ENCODE results near the gene PRRT4. TPM values are rescaled to one million over a fixed set of nuclear protein-coding genes. Genes with fewer than 3 reads are reported as not detected.

Gene PRRT4
- total RNA-seq, 1 experiment from 2014 or later = not detected

DNA sequence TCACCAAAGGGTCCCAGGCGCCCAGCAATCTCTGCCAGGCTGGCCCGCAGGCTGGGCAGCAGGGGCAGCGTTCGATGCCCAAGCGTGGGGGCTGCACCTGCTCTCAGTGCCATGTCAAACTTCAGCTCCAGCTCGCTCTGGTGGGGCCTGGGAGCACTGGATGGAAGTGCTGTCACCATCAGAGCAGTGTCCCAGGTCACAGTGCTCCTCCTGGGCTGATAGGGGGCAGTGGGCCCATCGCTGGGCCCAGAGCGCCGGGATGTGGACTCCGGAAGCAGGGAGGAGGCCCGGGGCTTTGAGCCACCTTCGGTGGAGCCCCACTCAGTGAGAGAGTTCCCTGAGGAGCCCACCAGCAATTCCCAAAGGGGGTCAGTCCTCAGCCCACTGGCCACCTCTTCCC, 2.2 kb downstream of the PRRT4 start:
- intact Hi-C loops (cut with micrococcal nuclease; ENCODE audit: unreplicated experiment) = no loop called here
- Mint-ChIP-seq H3K36me3 (ENCODE audit: insufficient read depth, unreplicated experiment) (peaks cover 6% of the 10 kb centered on the region), H3K4me3 (ENCODE audit: low read depth, unreplicated experiment) (no peak overlapping the region), H3K27me3 (ENCODE audit: unreplicated experiment) (peaks cover 96% of the 10 kb centered on the region), H3K4me1 (ENCODE audit: low read depth, unreplicated experiment) (peaks cover 15% of the 10 kb centered on the region), H3K27ac (ENCODE audit: unreplicated experiment) (no peak overlapping the region), H3K9me3 (ENCODE audit: low read depth, unreplicated experiment) (no peaks in the 10 kb centered on the region)
- no TSS peak for BruUV-seq (replicated peaks)
- CTCF ChIA-PET = no interaction called here
- TF ChIP-seq, protein P1, sequence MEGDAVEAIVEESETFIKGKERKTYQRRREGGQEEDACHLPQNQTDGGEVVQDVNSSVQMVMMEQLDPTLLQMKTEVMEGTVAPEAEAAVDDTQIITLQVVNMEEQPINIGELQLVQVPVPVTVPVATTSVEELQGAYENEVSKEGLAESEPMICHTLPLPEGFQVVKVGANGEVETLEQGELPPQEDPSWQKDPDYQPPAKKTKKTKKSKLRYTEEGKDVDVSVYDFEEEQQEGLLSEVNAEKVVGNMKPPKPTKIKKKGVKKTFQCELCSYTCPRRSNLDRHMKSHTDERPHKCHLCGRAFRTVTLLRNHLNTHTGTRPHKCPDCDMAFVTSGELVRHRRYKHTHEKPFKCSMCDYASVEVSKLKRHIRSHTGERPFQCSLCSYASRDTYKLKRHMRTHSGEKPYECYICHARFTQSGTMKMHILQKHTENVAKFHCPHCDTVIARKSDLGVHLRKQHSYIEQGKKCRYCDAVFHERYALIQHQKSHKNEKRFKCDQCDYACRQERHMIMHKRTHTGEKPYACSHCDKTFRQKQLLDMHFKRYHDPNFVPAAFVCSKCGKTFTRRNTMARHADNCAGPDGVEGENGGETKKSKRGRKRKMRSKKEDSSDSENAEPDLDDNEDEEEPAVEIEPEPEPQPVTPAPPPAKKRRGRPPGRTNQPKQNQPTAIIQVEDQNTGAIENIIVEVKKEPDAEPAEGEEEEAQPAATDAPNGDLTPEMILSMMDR (IDR thresholded peaks at IDR 0.05; ENCODE audit: unreplicated experiment) = no peak
- DNase-seq = no peak

DNA sequence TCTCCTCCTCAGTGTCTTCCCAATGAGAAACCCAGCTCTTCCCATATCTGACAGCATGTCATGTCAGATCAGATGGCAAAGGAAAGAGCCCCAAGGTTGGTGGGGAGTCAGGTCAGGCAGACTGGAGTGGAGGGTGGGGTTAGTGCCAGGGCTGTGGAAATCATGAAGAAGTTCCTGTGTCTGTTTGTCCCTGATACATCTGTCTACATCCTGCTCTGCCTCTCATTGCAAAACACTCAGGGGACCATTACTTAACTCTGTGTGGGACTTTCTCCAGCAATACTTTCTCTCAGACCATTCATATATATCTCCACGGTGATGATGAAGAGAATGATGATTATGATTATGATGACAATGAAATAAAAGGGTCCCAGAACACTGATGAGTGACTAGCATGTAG, 3.3 kb downstream of the PRRT4 start:
- peaks cover 96% of the 10 kb centered on the region for H3K27me3 Mint-ChIP-seq (ENCODE audit: unreplicated experiment)
- CTCF ChIA-PET = no interaction called here
- no peak overlapping the region for H3K27ac Mint-ChIP-seq (ENCODE audit: unreplicated experiment)
- intact Hi-C loops (cut with micrococcal nuclease; ENCODE audit: unreplicated experiment) = no loop called here
- TF ChIP-seq, protein P1 (IDR thresholded peaks at IDR 0.05; ENCODE audit: unreplicated experiment) = no peak
- DNase-seq = no peak
- H3K9me3 Mint-ChIP-seq (ENCODE audit: low read depth, unreplicated experiment) = no peaks in the 10 kb centered on the region
- H3K36me3 Mint-ChIP-seq (ENCODE audit: insufficient read depth, unreplicated experiment) = peaks cover 6% of the 10 kb centered on the region
- peaks cover 15% of the 10 kb centered on the region for H3K4me1 Mint-ChIP-seq (ENCODE audit: low read depth, unreplicated experiment)
- BruUV-seq (replicated peaks) = no TSS peak
- H3K4me3 Mint-ChIP-seq (ENCODE audit: low read depth, unreplicated experiment) = no peak overlapping the region

DNA sequence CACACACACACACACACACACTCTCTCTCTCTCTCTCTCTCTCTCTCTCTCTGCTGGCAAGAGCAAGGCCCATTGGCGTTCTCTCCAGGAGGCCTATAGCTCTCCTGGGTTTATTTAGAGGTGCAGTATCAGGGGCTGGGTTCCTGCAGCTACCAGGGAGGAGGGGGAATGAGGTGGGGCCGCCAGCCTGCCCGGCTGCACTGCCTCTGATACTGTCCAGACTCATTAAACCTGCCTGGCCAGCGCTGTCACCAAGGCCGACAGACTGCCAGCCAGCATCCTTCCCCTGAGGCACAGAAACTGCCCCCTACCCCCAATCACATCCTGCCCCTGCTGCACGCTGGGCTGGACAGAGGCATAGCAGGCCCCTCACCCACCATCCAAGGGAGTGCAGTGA, 4.3 kb downstream of the PRRT4 start:
- H3K9me3 Mint-ChIP-seq (ENCODE audit: low read depth, unreplicated experiment) = no peaks in the 10 kb centered on the region
- peaks cover 96% of the 10 kb centered on the region for H3K27me3 Mint-ChIP-seq (ENCODE audit: unreplicated experiment)
- H3K27ac Mint-ChIP-seq (ENCODE audit: unreplicated experiment) = no peak overlapping the region
- H3K4me3 Mint-ChIP-seq (ENCODE audit: low read depth, unreplicated experiment) = no peak overlapping the region
- DNase-seq = no peak
- intact Hi-C loops (cut with micrococcal nuclease; ENCODE audit: unreplicated experiment) = no loop called here
- TF ChIP-seq, protein P1 (IDR thresholded peaks at IDR 0.05; ENCODE audit: unreplicated experiment) = no peak
- no TSS peak for BruUV-seq (replicated peaks)
- CTCF ChIA-PET = interaction anchor here (1.1 kb wide), 1 partner anchor 10 kb away, joined by 3 read pairs; no protein-coding TSS in a partner anchor
- H3K36me3 Mint-ChIP-seq (ENCODE audit: insufficient read depth, unreplicated experiment) = peaks cover 6% of the 10 kb centered on the region
- H3K4me1 Mint-ChIP-seq (ENCODE audit: low read depth, unreplicated experiment) = peaks cover 15% of the 10 kb centered on the region

DNA sequence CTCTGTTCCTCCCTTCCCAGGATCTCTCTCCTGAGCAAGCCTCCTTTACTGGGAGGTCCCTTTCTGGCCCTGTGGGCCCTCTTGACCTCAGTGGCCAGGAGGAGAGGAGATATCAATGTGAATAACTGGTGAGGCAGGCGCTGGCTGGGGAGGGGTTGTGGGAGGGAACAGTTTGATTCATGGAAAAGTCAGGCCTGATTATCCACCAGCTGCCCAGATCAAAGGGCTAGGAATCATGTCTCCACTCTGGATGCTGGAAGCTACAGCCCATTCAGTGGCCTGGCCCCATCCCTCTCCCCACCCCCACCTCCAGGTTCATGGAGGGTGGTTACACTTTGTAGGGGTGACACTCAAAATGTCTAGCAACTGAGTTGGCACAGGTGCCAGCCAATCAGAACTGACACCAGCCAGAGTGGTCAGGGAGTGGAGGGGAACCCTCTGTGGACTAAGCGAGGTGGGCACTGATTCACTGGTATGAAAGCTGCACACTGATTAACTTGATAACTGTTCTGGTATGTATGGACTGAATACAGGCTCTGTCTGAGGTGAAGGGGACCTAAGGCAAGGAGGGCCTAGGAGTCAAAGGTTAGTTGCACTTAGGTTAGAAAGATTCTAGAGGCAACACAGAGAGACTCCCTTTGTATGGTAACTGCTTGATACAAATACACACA, 4.8 kb downstream of the PRRT4 start:
- CTCF ChIA-PET = interaction anchor here (1.1 kb wide), 1 partner anchor 9 kb away, joined by 3 read pairs; no protein-coding TSS in a partner anchor
- Mint-ChIP-seq H3K27me3 (ENCODE audit: unreplicated experiment) (peaks cover 92% of the 10 kb centered on the region), H3K36me3 (ENCODE audit: insufficient read depth, unreplicated experiment) (peaks cover 2% of the 10 kb centered on the region), H3K27ac (ENCODE audit: unreplicated experiment) (no peak overlapping the region), H3K9me3 (ENCODE audit: low read depth, unreplicated experiment) (no peaks in the 10 kb centered on the region), H3K4me1 (ENCODE audit: low read depth, unreplicated experiment) (peaks cover 15% of the 10 kb centered on the region), H3K4me3 (ENCODE audit: low read depth, unreplicated experiment) (no peak overlapping the region)
- TF ChIP-seq, protein P1 (IDR thresholded peaks at IDR 0.05; ENCODE audit: unreplicated experiment) = no peak
- intact Hi-C loops (cut with micrococcal nuclease; ENCODE audit: unreplicated experiment) = no loop called here
- no TSS peak for BruUV-seq (replicated peaks)
- no peak for DNase-seq

All from Calu3 (cell line).